Measurements from ENCODE around the gene NEDD8.

NEDD8 gene

DNA sequence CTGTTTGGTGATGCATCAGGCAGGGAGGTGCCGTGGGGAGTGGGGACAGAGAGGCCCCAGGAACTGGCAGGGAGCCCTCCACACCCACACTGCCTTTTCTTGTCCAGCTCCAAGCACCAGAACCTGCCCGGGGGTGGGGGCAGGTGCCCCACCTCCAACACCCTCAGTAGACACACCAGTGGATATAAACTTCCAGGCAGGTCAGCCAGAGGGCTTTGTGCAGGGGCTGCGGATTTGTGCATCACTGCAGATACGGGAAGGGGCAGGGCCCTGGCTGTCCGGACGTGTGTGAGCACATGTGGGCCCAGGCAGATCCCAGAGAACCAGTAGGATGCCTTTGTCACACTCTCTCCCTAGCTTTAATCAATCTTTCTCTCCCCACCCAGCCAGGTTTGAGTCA lies 32.1 kb upstream of the NEDD8 start:
- H3K4me3 ChIP-seq (ENCODE audit: low read depth, low read length), result no peak overlapping the region
- TF ChIP-seq, protein P1, sequence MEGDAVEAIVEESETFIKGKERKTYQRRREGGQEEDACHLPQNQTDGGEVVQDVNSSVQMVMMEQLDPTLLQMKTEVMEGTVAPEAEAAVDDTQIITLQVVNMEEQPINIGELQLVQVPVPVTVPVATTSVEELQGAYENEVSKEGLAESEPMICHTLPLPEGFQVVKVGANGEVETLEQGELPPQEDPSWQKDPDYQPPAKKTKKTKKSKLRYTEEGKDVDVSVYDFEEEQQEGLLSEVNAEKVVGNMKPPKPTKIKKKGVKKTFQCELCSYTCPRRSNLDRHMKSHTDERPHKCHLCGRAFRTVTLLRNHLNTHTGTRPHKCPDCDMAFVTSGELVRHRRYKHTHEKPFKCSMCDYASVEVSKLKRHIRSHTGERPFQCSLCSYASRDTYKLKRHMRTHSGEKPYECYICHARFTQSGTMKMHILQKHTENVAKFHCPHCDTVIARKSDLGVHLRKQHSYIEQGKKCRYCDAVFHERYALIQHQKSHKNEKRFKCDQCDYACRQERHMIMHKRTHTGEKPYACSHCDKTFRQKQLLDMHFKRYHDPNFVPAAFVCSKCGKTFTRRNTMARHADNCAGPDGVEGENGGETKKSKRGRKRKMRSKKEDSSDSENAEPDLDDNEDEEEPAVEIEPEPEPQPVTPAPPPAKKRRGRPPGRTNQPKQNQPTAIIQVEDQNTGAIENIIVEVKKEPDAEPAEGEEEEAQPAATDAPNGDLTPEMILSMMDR (IDR thresholded peaks at IDR 0.05; ENCODE audit: borderline replicate concordance, insufficient read depth, low read depth, low read length), result no peak

DNA sequence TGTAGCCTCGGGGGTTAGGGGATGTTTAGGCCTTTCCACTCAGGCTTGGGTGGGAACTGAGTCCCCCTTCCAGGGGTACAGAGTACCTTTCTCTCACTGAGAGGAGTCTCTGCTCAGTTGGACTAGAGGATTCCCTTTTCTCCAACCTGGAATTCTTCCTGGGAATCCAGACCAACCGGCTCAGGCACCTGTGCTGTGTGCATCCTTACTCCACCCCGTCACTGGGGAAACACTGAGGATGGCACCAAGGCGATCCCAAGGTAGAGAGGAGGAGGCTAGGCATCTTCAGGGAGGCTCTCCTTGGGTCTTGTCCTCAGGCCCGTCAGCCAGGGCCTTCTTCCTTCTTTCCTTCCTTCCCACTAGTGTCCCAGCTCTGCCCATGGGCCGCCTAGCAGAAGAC lies 31.7 kb upstream of the NEDD8 start:
- no peak overlapping the region for H3K4me3 ChIP-seq (ENCODE audit: low read depth, low read length)
- TF ChIP-seq, protein P1 (IDR thresholded peaks at IDR 0.05; ENCODE audit: borderline replicate concordance, insufficient read depth, low read depth, low read length), result no peak

DNA sequence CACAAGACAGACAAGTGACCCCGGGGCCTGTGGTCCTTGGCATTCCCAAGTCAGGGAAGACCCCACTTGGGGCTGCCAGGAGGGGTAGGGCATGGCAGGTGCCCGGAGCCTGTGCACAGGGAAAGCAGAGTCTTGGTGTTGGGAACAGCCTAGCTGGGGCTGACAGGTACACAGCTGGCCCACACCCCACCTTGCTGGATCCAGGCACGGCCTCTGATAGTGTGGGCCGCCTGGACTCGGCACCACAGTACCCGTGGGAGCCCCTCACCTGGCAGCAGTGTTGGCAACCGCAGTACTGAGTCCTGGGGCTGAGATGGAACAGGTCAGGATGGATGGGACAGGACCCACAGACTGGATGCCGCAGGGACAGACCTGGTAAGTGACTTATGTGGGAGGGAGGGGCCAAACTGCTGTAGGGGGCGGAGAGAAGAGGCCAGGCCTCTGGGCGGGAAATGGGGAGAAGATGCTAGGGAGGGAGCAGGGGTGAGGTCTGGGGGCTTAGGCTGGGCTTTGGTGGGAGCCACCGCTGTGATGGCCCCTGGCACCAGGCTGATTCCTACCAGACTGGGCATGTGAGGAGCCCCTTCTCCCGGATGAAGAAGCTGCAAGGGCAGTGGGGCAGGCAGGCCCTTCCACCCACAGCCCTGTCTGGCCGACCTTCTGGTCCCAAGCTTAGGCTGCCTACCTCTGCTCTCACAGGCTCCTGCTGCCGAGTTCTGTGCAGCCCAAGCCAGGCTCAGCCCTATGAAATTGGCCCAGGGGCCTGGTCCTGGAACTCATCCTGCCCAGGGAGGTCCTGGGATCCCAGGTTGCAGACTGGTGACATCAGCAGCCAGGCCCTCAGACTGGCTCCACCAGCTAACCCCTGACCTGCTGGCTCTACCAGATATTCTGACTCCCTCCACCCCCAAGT lies 30.9 kb upstream of the NEDD8 start, which contains the start of gene TGM1:
TSS of gene TGM1 (minus strand) at position 357 of the 913 bp plus-strand sequence. CDS start 825 bp downstream, outside the sequence.
- TF ChIP-seq, protein P1 (IDR thresholded peaks at IDR 0.05; ENCODE audit: borderline replicate concordance, insufficient read depth, low read depth, low read length), result no peak
- H3K4me3 ChIP-seq (ENCODE audit: low read depth, low read length), result no peak within 1 kb of the TSS

DNA sequence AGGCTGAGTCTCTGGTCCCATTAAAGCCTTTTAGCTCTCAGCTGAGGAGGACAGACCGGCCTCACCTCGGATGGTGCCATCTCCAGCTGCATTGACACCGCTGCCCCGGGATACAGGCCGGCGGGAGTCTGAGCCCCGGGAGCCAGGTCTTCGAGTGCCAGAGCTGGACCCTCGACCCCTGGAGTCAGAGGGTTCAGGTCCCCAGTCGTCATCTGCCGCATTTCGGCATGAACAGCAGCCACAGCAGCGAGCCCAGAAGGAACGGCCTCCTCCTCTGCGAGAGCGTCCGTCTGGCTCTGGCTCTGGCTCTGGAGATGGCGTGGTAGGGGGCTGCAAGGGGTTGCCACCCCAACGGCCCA lies 29.8 kb upstream of the NEDD8 start:
- H3K4me3 ChIP-seq (ENCODE audit: low read depth, low read length), result no peak overlapping the region
- TF ChIP-seq, protein P1 (IDR thresholded peaks at IDR 0.05; ENCODE audit: borderline replicate concordance, insufficient read depth, low read depth, low read length), result no peak

DNA sequence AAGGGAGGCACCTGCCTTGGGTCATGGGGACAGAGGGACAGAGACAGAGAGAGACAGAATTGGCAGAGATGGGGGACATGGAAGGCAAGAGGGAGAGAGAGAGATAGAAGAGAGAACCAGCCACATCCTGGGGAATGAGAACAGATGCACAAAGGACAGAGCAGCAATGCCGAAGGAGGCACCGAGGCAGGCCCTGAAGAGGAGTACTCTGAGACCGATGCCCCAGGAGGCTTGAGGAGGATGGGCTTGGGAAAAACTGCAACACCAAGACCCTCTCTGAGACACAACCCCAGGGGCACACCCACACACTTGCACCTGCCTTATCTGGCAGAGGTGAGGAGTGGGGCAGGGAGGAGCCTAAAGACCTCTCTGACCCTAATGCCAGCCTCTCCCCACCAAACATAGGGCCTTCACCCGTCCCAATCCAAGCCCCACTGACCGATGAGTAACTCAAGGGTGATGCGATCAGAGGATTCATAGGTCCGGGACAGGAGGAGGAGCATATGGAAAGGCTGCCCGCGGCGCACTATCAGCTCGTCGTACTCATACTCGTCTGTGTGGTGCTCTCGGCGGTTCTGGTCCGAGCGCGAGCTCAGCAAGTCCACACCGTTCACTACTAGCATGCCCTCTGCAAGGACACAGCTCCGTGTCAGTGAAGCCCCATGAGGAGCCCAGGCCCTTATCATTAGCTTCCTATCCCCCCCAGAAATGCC lies 29.2 kb upstream of the NEDD8 start:
- no peak overlapping the region for H3K4me3 ChIP-seq (ENCODE audit: low read depth, low read length)

DNA sequence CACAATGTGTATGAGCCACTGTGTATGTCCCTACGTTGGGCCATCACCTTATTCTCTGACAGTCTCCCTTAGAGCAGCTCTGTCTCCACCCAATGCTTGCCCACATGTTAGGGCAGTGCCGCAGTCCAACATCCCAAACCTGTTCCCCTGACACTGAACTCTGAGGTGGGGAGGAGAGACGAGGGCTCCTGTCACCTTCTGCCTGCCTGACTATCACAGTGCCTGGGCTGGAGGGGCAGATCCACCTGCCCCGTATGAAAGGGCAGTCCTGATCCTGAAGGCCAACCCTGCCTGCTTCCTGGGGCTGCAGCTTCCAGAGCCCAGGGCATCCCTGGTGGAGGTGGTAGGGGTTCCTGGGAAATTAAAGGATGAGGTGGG lies 28.6 kb upstream of the NEDD8 start:
- TF ChIP-seq, protein P1 (IDR thresholded peaks at IDR 0.05; ENCODE audit: borderline replicate concordance, insufficient read depth, low read depth, low read length), result no peak
- no peak overlapping the region for H3K4me3 ChIP-seq (ENCODE audit: low read depth, low read length)

More for the DNA sequence above, 29.2 kb upstream of the NEDD8 start:
- TF ChIP-seq, protein P1 (IDR thresholded peaks at IDR 0.05; ENCODE audit: borderline replicate concordance, insufficient read depth, low read depth, low read length), result no peak

Data from GM12875 (cell line).